ENCODE data around the gene SULT1A3.
"Not testable (repeated sequence)": the region's sequence is repeated elsewhere in the genome, so short reads cannot be mapped to it uniquely, and the experiment has no call there.

The SULT1A3 gene

DNA sequence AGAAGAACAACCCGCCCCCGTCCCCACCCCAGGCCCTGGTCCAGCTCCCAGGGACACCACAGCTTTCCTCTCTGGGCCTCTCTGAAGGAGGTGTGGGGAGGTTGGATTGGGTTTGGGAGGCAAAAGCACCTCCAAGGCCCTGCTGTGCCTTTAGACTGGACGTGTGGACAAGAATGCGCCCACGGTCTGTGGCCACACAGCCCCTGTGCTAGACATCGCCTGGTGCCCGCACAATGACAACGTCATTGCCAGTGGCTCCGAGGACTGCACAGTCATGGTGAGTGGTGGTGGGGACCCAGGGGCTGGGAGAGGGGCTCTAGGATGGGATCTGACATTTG, 12.6 kb upstream of the SULT1A3 start:
- 96 to 98% methylated on average over 9 of the region's 9 CpGs for WGBS, 2 experiments
- Histone ChIP-seq H3K4me3 (ENCODE audit: insufficient read depth, low read depth, low read length) (no peak overlapping the region), H3K27me3 (ENCODE audit: control insufficient read depth, insufficient read depth, low read length, poor library complexity, severe bottlenecking) (peaks cover 24% of the 10 kb centered on the region), H3K27ac (ENCODE audit: insufficient read depth, low read depth, low read length, poor library complexity, severe bottlenecking) (no peak overlapping the region), H3K9me3 (ENCODE audit: control insufficient read depth, low read length) (no peaks in the 10 kb centered on the region), H3K4me1 (ENCODE audit: control insufficient read depth, insufficient read depth, low read length) (no peaks in the 10 kb centered on the region), H3K36me3 (ENCODE audit: control insufficient read depth, insufficient read depth, low read length) (no peaks in the 10 kb centered on the region)

DNA sequence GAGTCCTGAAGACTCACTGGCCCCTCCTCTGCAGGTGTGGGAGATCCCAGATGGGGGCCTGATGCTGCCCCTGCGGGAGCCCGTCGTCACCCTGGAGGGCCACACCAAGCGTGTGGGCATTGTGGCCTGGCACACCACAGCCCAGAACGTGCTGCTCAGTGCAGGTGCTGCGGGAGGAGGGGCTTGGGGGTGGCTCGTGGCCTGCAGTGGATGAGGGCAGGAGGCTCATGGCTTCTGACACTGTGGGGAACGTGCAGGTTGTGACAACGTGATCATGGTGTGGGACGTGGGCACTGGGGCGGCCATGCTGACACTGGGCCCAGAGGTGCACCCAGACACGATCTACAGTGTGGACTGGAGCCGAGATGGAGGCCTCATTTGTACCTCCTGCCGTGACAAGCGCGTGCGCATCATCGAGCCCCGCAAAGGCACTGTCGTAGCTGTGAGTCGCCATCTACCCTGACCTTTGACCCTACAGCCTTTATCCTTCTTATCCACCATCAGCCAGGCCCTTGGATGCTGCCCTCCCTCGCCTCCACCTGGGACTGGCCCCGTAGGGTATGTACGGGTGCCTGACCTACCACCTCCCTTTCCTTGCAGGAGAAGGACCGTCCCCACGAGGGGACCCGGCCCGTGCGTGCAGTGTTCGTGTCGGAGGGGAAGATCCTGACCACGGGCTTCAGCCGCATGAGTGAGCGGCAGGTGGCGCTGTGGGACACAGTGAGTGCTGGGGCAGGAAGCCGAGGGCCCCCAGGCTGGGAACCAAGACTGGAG, 12.1 kb upstream of the SULT1A3 start:
- H3K36me3 ChIP-seq (ENCODE audit: control insufficient read depth, insufficient read depth, low read length): no peaks in the 10 kb centered on the region
- H3K27me3 ChIP-seq (ENCODE audit: control insufficient read depth, insufficient read depth, low read length, poor library complexity, severe bottlenecking): peaks cover 20% of the 10 kb centered on the region
- WGBS, 2 experiments: 77 to 79% methylated on average over 36 of the region's 36 CpGs
- H3K4me1 ChIP-seq (ENCODE audit: control insufficient read depth, insufficient read depth, low read length): no peaks in the 10 kb centered on the region
- no peak overlapping the region for H3K4me3 ChIP-seq (ENCODE audit: insufficient read depth, low read depth, low read length)
- no peaks in the 10 kb centered on the region for H3K9me3 ChIP-seq (ENCODE audit: control insufficient read depth, low read length)
- H3K27ac ChIP-seq (ENCODE audit: insufficient read depth, low read depth, low read length, poor library complexity, severe bottlenecking): no peak overlapping the region

DNA sequence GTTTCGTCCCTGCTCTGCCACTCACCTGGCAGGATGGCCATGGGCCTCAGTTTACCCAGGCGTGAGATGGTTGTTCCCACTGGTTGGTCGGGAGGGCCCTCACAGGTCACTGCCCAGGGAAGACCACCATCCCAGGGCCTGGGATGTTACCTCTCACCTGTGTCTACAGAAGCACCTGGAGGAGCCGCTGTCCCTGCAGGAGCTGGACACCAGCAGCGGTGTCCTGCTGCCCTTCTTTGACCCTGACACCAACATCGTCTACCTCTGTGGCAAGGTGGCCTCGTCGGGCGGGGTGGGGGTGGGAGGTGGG, 11.5 kb upstream of the SULT1A3 start:
- no peak overlapping the region for H3K4me3 ChIP-seq (ENCODE audit: insufficient read depth, low read depth, low read length)
- H3K27me3 ChIP-seq (ENCODE audit: control insufficient read depth, insufficient read depth, low read length, poor library complexity, severe bottlenecking): peaks cover 14% of the 10 kb centered on the region
- no peaks in the 10 kb centered on the region for H3K9me3 ChIP-seq (ENCODE audit: control insufficient read depth, low read length)
- no peak overlapping the region for H3K27ac ChIP-seq (ENCODE audit: insufficient read depth, low read depth, low read length, poor library complexity, severe bottlenecking)
- H3K4me1 ChIP-seq (ENCODE audit: control insufficient read depth, insufficient read depth, low read length): no peaks in the 10 kb centered on the region
- no peaks in the 10 kb centered on the region for H3K36me3 ChIP-seq (ENCODE audit: control insufficient read depth, insufficient read depth, low read length)
- 88 to 89% methylated on average over 9 of the region's 9 CpGs for WGBS, 2 experiments

DNA sequence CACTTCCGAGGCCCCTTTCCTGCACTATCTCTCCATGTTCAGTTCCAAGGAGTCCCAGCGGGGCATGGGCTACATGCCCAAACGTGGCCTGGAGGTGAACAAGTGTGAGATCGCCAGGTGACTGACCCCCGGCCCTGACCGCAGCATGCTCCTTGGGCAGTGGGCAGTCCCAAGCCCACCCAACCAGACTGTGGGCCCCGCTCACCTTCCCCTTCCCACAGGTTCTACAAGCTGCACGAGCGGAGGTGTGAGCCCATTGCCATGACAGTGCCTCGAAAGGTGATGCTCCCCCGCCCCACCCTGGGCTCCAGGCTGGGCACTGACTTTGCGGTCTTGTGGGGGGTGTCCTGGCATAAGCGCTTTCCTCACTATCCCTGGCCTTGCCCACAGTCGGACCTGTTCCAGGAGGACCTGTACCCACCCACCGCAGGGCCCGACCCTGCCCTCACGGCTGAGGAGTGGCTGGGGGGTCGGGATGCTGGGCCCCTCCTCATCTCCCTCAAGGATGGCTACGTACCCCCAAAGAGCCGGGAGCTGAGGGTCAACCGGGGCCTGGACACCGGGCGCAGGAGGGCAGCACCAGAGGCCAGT, 11.0 kb upstream of the SULT1A3 start:
- 95% methylated on average over 23 of the region's 23 CpGs for WGBS, 2 experiments
- Histone ChIP-seq H3K27ac (ENCODE audit: insufficient read depth, low read depth, low read length, poor library complexity, severe bottlenecking) (no peak overlapping the region), H3K4me3 (ENCODE audit: insufficient read depth, low read depth, low read length) (no peak overlapping the region), H3K9me3 (ENCODE audit: control insufficient read depth, low read length) (no peaks in the 10 kb centered on the region), H3K27me3 (ENCODE audit: control insufficient read depth, insufficient read depth, low read length, poor library complexity, severe bottlenecking) (peaks cover 10% of the 10 kb centered on the region), H3K4me1 (ENCODE audit: control insufficient read depth, insufficient read depth, low read length) (no peaks in the 10 kb centered on the region), H3K36me3 (ENCODE audit: control insufficient read depth, insufficient read depth, low read length) (no peaks in the 10 kb centered on the region)

DNA sequence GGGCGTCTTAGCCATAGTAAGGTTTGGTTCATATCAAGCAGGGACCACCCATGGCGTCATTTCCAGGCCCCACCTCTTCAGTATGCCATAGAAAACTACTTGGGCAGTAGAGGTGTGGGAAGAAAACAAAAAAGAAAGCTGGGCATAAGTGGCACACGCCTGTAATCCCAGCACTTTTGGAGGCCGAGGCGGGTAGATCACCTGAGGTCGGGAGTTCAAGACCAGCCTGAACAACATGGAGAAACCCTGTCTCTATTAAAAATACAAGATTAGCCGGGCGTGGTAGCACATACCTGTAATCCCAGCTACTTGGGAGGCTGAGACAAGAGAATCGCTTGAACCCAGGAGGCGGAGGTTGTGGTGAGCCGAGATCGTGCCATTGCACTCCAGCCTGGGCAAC, 7.9 kb upstream of the SULT1A3 start:
- H3K9me3 ChIP-seq (ENCODE audit: control insufficient read depth, low read length); H3K27ac ChIP-seq (ENCODE audit: insufficient read depth, low read depth, low read length, poor library complexity, severe bottlenecking); H3K4me3 ChIP-seq (ENCODE audit: insufficient read depth, low read depth, low read length); H3K4me1 ChIP-seq (ENCODE audit: control insufficient read depth, insufficient read depth, low read length); H3K27me3 ChIP-seq (ENCODE audit: control insufficient read depth, insufficient read depth, low read length, poor library complexity, severe bottlenecking); H3K36me3 ChIP-seq (ENCODE audit: control insufficient read depth, insufficient read depth, low read length): not testable (repeated sequence)
- 96 to 100% methylated on average over 2 to 3 of the region's 12 CpGs for WGBS, 2 experiments

DNA sequence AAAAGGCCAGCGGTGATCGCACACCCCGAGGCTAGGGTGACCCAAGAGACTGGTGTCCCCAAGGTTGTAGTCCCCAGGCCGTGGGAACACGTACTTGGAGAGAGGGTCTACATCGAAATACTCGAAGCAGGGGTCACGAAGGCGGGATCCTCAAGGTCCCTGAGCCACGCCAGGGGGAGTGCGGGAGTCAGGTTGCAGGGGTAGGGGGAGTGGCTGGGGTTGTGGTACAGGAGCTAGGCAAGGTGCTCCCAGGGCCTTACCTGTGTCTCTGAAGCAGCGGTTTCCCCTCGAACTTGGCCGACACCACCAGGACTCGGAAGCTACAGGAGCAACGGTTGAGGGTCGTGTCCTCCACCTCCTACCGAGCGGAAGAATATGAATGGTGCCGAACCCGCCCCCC, 6.0 kb upstream of the SULT1A3 start:
- not testable (repeated sequence) for H3K27me3 ChIP-seq (ENCODE audit: control insufficient read depth, insufficient read depth, low read length, poor library complexity, severe bottlenecking); H3K9me3 ChIP-seq (ENCODE audit: control insufficient read depth, low read length); H3K4me3 ChIP-seq (ENCODE audit: insufficient read depth, low read depth, low read length); H3K27ac ChIP-seq (ENCODE audit: insufficient read depth, low read depth, low read length, poor library complexity, severe bottlenecking); H3K36me3 ChIP-seq (ENCODE audit: control insufficient read depth, insufficient read depth, low read length); H3K4me1 ChIP-seq (ENCODE audit: control insufficient read depth, insufficient read depth, low read length)
- WGBS, 2 experiments: no CpG with 5 or more reads among the region's 21 CpGs

DNA sequence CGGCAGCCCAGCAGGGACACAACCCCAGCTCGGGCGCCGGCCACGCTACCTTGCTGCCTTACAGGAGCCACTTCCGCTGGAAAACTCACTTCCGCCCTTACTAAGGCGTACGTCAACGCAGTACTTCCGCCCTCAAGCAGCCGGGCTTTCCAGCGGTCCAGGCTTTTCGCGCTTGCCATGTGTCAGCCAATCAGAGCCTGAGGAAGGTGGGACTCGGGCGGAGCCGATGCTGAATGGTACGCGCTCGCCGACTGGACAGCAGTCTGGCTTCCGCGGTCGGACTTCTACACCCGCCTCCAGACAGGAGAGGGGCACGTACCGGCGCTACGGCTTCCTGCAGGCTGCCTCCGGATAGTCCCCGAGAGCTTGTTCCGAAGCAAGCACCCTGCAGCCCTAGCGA, 5.4 kb upstream of the SULT1A3 start, which contains the start of the genes BOLA2B and SLX1A:
Gene BOLA2B, minus strand, starts transcription at position 52 of the 400 bp plus-strand sequence. CDS start 71 bp downstream, outside the sequence.
Gene SLX1A, plus strand, starts transcription at position 261 of the 400 bp plus-strand sequence. CDS start 210 bp downstream, outside the sequence.
- not testable (repeated sequence) for H3K27ac ChIP-seq (ENCODE audit: insufficient read depth, low read depth, low read length, poor library complexity, severe bottlenecking); H3K9me3 ChIP-seq (ENCODE audit: control insufficient read depth, low read length); H3K4me1 ChIP-seq (ENCODE audit: control insufficient read depth, insufficient read depth, low read length); H3K36me3 ChIP-seq (ENCODE audit: control insufficient read depth, insufficient read depth, low read length); H3K27me3 ChIP-seq (ENCODE audit: control insufficient read depth, insufficient read depth, low read length, poor library complexity, severe bottlenecking)
- WGBS, 2 experiments: no CpG with 5 or more reads among the region's 34 CpGs
- H3K4me3 ChIP-seq (ENCODE audit: insufficient read depth, low read depth, low read length): peak within 1 kb of the TSS; percentile 31

DNA sequence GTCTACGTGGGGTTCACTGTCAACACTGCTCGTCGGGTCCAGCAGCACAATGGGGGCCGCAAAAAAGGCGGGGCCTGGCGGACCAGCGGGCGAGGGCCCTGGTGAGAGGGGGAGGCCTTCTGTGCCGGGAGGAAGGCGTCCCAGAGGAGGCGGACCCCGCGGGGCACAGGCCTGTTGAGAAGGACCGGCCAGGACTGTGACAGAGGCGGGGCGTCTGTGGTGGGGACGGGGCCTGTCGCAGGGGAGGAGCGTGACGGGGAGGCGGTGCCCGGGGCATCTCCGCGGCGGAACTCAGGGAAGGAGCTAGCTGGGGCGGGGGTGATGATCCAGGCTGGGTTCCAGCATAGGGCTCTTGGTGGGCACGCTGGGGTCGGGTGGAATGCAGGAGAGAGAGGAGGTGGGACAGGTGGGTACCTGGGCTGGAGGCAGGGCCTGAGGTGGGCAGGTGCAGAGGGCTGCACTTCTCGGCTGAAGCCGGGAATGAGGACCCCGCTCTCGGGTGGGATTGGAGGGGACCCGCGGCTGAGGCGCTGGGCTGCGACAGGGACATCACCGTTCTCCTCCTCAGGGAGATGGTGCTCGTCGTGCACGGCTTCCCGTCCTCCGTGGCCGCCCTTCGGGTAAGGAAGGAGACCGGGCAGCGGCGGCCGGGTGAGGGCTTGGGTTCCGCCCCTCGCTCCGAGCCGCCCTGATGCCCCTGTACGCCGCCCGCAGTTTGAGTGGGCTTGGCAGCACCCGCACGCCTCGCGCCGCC, 4.7 kb upstream of the SULT1A3 start:
- H3K36me3 ChIP-seq (ENCODE audit: control insufficient read depth, insufficient read depth, low read length); H3K27me3 ChIP-seq (ENCODE audit: control insufficient read depth, insufficient read depth, low read length, poor library complexity, severe bottlenecking); H3K9me3 ChIP-seq (ENCODE audit: control insufficient read depth, low read length); H3K27ac ChIP-seq (ENCODE audit: insufficient read depth, low read depth, low read length, poor library complexity, severe bottlenecking); H3K4me1 ChIP-seq (ENCODE audit: control insufficient read depth, insufficient read depth, low read length): not testable (repeated sequence)
- WGBS, 2 experiments: 4 to 10% methylated on average over 10 to 12 of the region's 60 CpGs
- H3K4me3 ChIP-seq (ENCODE audit: insufficient read depth, low read depth, low read length): peak overlapping the region; percentile 31

DNA sequence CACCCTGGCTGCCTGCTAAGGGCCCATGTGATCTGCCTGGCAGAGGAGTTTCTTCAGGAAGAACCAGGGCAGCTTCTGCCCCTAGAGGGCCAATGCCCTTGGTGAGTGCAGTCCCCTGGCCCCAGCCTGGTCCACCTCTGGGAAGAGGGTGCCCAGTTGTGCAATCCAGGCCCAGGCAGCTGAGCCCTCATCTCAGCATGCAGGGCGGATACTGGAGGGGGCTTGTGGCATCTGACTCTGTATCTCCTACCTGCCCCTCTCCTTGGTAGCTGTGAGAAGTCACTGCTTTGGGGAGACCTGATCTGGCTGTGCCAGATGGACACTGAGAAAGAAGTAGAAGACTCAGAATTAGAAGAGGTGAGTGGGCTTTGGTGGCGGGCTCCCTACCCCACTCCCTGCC, 2.1 kb upstream of the SULT1A3 start:
- not testable (repeated sequence) for H3K27me3 ChIP-seq (ENCODE audit: control insufficient read depth, insufficient read depth, low read length, poor library complexity, severe bottlenecking); H3K4me1 ChIP-seq (ENCODE audit: control insufficient read depth, insufficient read depth, low read length)
- WGBS, 2 experiments: 44 to 57% methylated on average over 1 of the region's 2 CpGs

DNA sequence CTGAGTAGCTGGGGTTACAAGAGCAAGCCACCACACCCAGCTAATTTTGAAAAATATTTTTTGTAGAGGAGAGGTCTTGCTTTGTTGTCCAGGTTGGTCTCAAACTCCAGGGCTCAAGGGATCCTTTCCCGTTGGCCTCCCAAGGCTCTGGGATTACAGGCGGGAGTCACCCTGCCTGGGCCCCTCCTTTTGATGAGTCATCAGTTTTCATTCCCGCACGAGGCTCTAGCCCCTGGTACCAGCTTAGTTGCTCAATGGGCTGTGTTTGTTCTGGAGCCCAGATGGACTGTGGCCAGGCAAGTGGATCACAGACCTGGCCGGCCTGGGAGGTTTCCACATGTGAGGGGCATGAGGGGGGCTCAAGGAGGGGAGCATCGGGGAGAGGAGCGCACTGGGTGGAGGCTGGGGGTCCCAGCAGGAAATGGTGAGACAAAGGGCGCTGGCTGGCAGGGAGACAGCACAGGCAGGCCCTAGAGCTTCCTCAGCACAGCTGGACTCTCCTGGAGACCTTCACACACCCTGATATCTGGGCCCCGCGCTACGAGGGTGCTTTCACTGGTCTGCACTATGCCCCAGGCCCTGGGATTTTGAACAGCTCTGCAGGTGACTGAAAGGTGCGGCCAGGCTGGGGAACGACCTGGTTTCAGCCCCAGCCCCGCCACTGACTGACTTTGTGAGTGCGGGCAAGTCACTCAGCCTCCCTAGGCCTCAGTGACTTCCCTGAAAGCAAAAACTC, 721 bp downstream of the SULT1A3 start:
- not testable (repeated sequence) for H3K9me3 ChIP-seq (ENCODE audit: control insufficient read depth, low read length); H3K27ac ChIP-seq (ENCODE audit: insufficient read depth, low read depth, low read length, poor library complexity, severe bottlenecking)
- no CpG with 5 or more reads among the region's 15 CpGs for WGBS, 2 experiments

More for the DNA sequence above, 2.1 kb upstream of the SULT1A3 start:
- not testable (repeated sequence) for H3K4me3 ChIP-seq (ENCODE audit: insufficient read depth, low read depth, low read length); H3K27ac ChIP-seq (ENCODE audit: insufficient read depth, low read depth, low read length, poor library complexity, severe bottlenecking); H3K9me3 ChIP-seq (ENCODE audit: control insufficient read depth, low read length); H3K36me3 ChIP-seq (ENCODE audit: control insufficient read depth, insufficient read depth, low read length)

More for the DNA sequence above, 721 bp downstream of the SULT1A3 start:
- H3K27me3 ChIP-seq (ENCODE audit: control insufficient read depth, insufficient read depth, low read length, poor library complexity, severe bottlenecking); H3K36me3 ChIP-seq (ENCODE audit: control insufficient read depth, insufficient read depth, low read length); H3K4me3 ChIP-seq (ENCODE audit: insufficient read depth, low read depth, low read length); H3K4me1 ChIP-seq (ENCODE audit: control insufficient read depth, insufficient read depth, low read length): not testable (repeated sequence)

All from ectodermal cell (in vitro differentiated cells).